NCI-H1105 treated with DMSO at 0.1 percent for 48 hours (cell line): Measurements from ENCODE around the gene TM2D3.

Source experiments
- DNase-seq: peaks from one replicate; lab custom pipeline; 2025; lab: John Stamatoyannopoulos, UW

Gene TM2D3

DNA sequence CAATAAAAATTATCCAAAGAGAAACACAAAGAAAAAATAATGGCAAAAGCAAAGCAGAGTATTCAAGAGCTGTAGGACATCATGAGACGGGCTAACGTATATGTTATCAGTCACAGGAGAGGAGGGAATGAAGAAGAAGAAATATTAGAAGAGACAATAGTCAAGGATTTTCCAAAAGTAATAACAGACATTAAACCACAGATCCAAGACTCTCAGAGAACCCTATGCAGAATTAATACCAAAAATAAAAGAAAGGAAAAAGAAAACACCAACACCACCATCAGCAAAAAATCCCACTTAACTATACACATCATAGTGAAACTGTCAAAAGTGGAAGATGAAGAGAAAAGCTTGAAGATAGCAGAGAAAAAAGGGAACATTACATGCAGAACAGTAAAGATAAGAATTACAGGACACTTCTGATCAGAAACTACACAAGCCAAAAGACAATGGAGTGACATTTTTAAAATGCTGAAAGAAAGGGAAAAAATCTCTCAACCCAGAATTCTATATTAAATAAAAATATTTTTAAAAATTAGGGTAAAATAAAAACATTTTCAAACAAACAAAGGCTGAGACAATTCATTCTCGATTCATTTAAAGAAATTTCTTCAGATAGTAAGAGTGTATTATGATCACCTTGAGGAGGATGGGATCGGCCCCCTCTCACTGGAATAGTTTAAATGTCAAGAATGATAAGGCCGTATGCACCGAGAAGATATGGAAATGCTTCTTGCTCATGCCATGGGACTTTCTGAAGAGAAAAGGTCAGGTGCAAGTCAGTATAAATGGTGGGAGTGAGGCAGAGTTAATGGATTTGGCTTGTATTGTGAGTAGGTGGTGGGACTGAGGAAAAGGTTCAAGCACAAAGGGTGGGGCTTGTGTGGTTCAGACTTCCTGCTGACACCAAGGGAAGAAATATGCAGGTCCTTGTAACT is 28.5 kb downstream of the TM2D3 start:
- no peak for DNase-seq

DNA sequence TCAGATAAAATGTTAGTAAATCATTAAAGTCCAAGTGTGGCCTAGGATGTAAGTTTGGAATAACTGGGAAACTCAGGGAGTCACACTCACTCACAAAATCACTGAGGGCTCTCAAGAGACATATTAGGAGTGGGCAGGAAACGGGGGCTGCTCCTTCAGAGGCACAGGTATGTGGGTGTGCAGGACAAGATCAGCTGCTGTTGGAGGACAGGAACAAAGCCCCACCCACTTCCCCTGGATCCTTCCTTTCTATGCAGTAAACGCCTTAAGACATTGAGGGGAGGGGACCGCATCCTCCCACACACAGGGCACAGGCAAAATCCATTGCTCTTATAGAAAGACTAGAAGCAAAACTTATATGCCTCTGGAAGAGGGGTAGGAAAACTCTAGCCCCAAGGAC is 30.2 kb downstream of the TM2D3 start:
- DNase-seq: no peak

DNA sequence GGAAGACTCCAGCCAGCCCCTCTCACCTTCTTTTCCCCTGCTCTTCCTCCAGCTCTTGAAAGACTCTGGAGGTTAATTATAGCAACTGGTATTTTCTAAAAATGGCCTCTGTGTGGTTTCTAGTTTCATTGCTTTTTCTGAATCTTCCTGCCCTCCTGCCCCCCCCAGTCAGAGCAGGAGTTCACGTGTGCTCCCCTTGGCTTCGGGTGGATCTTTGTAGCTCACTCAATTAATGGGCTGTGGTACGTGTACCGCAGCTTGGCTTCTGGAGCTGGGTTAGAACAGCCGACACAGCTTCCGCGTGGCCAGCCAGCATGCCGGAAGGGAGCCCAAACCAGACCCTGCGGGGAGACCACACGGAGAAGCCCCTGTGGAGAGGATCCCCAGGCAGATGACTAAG is 31.5 kb downstream of the TM2D3 start:
- DNase-seq: no peak

DNA sequence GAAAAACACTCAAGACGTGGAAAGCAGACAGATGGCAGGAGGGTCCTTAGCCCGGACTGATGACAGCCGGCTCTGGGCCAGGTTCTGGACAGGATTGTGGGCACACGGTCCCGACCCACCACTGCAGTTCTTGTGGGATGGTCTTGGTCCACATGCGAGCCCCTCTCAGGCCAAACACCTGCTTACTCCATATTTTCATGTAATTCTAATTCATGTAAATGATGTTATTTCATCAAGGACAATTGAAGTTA is 32.6 kb downstream of the TM2D3 start:
- DNase-seq: no peak

DNA sequence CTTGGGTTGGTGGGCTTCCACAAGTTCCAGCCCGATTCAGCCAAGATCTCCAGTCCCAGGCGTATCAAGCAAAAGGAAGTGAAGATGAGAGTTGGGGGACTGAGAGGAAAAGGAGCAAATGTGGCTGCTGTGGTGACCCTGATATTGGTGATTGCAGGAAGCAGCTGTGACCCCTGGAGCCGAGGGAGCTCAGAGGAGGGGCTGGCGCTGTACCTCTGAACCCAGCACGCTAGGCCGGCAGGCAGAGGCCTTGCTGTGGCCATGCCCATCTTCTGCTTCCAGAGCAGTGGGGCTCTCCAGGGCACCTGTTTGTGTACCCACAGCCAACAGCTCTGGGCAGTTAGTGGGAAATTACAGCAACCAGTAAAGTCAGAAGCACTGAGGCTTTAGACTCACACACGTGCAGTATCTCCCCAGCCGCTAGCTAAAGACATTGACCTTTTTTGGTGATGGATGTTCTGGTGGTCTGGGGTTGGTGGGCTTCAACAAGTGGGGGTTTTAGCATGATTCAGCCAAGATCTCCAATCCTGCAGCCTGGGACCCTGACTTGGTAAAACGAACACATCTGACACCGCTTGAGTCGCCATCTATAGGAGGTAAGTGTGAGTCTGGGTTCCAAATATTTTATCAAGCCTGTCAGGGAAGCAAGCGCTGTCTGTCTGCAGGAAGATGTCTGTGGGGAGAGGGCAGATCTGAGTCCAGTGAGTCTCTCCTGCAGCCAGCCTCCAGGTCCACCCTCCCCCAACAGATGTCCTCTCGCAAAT is 33.1 kb downstream of the TM2D3 start:
- DNase-seq: no peak

DNA sequence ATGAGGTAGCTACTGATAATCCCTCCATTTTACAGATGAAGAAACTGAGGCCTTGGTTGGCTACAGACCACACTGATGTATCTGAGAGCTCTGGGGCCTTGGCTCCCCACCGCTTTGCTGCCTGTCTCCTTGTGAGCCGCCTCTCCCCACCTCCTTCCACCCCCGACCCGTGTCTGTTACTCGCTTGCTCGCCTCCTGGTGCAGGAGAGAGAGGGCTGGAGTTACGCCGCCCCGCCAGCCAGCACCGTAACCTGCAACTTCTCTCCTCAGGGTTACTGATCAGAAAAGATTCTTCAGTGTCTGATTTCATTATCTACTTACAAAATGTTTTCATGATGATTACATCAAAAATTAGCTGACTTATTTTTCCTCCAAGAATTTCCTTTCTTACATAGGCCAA is 34.1 kb downstream of the TM2D3 start:
- DNase-seq: no peak

DNA sequence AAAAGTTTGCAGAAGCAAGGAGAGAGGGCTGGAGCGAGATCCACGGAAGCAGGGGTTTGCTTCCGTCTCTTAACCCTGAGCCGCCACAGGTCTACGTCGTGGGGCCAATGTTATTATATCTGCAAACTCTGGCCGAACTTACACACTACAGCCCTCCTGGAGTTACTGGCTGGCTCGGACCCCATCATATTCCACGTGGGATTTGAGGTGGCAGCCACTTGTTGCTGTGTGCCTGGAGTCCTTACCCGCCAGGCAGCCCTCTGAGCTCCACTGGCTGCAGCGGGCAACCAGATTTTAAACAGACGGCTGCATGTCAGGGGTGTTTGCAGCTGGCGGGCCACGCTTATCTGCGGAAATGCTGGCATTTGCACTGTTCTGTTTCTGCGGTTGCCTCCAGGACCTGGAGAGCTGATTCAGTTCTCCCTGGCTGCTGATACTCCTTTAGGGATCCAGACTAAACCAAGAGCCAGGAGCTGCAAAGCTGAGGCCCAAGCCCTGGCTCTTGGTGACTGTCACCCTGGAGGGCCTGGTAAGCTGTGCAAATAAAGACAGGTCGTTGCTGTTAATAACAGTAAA is 34.7 kb downstream of the TM2D3 start:
- no peak for DNase-seq

DNA sequence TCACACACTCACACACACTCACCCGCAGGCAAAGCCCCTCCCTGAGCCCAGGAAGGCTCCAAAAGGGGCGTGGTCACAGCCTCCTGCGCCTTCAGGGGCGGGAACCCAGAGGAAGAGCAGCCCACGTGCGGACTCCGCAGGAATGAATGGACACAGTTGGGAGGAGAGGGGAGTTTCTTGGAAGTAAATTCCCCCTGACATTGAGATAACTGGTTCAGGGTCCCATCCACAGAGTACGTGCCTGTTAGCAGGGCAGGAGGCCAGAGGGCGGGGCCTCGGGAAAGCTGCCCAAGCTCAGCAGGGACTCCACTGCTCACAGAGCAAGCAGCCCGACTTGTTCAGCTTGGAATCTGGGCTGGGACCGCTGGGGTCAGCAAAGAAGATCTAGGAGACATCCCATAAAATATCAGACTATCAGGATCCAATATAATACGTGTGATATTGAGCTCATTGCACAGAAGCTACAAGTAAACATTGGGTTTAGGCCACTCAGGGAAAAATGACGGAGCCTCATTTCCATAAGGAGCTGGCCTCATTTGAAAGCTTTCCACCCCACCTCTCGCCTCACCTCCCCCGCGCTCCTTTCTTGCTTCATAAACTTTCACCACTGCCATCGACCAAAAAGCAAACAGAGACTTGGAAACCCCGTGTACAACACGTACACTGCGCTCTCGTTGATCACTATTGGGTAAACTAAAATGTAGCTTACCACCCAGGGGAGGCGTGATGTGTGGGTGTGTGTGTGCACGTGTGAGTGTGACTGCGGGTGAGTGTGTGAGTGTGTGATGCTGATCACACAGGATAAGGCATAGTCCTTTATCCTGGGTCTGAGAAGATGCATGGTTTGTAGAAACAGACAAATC is 36.0 kb downstream of the TM2D3 start:
- DNase-seq: peak; percentile 59

DNA sequence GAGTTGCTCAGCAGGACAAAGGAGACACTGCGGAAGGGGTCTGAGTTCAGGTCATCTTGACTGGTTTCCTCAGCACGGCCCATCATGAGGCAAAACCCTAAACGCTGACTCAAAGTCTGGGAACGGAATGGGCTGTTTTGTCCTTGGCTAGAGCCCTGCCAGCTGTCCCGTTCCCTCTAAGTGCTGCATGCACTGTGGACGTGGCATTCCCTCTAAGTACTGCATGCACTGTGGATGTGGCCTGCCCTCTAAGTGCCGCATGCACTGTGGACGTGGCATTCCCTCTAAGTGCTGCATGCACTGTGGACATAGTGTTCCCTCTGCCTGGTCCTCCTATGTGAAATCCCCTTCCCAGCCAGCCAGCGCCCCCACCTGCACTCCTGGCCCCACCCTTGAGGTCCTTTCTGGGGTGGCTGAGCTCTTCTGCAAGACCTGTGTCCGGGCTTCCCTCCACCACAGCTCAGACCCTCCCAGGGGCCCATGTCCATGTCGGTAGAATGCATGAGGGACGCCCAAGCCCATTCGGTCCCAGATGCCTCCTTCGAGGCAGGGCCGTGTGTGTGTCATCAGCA is 36.7 kb downstream of the TM2D3 start:
- DNase-seq: no peak

DNA sequence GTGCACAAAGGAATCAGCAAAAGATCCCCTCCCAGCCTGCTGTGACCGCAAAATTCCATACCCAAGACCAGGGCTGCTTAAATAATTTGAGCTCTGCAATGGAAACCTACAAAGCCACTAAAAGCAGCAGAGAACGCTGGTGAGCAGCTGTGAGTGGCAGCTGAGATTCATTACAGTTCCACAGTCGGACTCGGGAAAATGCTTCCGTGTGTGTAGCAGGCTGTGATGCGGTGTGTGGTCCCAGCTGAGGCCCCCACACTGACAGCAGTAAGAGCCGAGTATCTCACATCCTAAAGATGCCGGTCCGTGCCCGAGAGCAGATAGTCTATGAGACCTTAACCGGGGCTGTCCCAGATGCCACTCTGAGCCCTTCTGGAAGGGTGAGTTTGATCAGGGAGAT is 37.4 kb downstream of the TM2D3 start:
- no peak for DNase-seq

DNA sequence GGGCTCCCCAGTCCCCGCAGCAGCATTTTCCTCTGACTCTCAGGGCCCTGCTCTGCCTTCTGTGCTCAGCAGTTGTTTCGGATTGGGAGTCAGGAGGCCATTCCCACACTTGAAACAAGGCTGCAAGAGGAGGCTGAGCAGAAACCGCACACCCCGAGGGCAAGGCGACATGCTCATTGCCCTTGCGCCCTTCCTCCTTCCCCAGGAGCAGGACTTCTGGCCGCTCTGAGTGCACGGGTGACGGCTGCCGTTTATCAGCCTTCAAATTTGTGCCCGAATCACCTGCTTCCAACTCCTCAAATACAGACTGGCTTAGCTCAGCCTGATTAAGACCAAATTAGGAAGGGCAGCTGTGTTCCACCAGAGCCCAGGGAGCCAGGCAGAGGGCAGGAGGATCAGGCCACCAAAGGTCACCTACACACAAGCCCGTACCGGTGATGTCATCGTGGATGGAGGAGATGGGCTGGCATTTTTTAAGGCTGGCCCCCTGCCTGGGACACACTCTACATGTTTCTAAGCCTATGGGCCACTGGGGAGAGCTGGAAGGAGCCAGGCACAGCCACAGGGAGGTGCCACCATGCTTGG is 38.1 kb downstream of the TM2D3 start:
- DNase-seq: no peak

DNA sequence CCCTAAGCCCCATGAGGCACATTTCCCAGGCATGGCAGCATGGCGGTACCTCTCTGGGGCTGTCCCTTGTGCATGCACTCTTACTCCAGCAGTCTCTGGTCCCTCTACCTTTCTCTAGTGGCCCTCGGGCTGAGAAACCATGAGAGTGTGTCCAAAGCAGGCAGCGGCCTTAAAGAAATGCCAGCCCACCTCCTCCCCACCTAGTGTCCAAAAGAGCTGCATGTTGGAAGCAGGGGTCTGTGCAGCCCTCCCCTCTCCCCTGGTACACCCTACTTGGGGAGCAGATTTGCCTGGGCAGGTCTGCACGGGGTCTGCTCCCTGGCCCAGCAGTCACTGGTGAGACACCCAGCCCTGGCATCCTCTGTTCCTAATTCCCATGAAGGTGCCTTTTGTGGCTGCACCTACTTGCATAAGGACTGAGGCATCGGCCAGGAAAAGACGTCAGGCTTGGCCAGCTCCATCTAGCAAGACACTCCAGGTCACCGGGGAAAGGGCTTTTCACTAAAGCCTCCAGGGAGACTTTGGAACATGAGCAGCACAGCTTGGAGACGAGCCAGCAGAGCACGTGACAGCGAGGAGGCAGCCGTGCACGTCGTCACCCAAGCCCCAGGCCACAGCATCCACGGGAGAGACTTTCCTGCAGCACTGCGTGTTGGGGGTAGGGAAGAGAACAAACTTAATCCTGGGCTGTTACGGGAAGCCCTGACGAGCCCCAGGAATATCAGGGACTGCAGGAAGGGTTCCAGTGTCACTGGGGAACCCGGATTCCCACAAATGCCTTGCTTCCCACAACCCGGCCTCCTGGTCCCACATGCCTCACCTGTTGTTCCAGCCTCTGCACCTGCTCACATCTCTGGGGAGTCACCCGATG is 38.8 kb downstream of the TM2D3 start:
- peak; percentile 86 for DNase-seq

DNA sequence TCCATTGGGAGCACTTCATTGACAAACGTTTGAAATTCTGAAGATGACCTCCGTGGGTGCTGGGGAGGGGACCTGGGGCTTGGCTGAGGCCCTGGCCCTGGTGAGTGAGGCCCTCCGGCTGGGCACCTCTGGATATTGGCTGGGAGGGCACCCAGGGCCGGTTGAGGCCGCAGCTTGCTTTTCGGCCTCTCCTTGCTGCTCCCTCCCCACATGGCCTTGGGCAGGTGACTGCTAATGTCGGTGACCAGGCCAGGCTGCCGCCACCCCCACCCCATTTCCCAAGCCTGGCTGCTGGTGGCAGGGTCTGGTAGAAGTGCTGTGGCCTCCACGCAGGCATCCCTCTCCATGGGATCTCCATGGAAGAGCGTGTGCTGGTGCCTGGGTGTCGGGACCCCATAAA is 39.5 kb downstream of the TM2D3 start:
- no peak for DNase-seq

DNA sequence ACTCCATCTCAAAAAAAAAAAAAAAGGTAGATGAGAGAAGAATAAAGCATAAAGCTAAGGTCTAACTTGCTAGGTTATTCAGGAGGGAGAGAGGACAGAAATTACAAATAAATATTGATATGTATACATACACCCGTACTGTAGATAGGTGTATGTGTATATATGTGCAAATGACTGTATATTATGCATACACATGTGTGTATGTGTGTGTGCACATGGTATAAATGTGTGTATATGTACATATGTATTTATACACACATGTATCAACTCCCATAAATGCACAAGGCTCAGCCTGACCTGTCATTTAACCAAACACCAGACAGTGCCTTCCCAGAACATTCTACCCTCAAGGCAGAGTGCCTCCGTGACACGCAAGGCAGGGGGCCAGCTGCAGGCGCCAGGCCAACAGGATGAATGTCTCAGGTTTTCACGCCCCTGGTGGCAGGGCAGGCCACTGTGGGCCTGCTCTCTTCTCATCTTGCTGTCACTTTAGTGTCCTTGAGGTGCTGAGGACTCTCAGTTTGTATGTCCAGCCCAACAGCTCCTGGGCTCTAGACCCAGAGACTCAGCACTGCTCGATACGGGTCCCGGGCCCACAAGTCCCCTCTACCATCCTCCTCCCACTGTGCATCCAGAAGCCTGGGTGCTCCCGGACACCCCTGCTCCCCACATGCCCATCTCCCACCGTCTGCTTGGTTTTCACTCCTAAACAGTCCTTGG is 40.4 kb downstream of the TM2D3 start:
- DNase-seq: no peak

DNA sequence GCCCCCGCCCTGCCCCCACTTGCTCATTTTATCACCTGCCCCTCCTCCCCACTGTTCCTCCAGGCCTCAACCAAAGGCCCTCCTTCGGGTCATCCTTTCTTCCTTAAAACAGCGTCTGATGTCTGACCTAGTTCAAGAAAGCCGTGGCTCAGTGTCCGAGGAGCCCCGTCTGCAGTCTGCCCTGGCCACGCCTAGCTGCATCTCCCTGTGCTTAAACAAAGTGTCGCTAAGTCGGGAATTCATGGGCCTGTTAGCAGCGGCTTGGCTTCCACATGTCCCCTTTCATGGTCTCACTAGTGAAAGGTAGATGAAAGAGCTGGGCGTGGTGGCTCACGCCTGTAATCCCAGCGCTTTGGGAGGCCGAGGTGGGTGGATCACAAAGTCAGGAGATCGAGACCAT is 41.2 kb downstream of the TM2D3 start:
- DNase-seq: no peak

DNA sequence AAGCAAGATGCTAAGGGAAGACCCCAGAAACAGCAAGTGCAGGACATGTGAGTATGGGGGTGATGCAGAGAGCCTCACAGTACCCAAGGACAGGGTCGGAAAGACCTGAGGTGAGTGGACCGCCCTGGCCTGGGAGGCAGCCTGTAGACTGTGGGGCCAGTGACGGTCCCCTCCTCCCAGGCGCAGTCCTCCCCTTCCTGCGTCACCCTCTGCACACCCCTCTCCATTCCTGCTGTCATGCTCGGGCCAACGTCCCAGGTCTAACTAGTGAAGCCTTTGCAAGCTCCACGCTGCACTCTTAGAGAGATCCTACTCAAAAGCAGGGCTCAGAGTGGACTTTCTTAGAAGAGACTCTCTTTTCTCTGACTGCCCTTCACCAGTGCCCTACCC is 41.6 kb downstream of the TM2D3 start:
- no peak for DNase-seq

DNA sequence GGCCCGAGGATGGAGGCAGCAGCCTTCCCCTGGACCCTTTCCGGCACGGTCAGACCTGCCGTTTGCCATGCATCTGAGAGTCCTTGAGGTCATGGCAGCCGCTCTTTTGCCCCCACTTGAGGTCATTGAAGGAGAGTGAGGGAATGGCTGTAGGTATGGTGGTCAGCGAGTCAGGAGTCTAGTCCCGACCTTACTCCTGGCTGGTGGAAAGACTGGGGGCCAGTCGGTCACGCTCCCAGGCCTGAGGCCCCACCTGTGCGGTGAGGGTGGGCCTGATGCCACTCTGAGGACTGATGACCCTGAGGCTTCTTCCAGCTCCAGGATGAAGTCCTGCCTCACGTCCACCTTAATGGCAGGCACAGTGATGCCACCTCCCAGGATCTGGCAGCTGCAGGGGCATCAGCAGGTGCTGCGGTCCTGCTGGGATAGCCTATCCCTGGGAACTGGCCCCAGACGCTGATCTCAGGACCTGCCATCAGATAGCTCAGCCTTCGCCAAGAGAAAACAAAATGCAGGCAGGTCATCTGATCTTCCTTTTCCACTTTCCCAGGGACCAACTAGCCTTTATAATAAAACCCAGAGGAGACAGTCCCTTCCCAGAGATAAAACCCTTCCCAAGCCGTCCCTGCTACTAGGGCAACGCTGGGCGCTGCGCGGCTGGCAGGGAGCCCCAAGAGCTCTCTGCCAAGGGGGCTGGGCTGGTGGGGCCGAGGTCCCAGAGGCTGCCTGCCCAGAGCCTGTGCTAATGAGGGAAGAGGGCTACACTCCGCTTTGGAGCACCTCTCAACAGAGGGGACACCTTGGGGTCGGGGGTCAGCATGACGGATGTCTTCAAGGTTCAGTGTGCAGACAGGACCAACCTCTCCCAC is 42.2 kb downstream of the TM2D3 start:
- no peak for DNase-seq

DNA sequence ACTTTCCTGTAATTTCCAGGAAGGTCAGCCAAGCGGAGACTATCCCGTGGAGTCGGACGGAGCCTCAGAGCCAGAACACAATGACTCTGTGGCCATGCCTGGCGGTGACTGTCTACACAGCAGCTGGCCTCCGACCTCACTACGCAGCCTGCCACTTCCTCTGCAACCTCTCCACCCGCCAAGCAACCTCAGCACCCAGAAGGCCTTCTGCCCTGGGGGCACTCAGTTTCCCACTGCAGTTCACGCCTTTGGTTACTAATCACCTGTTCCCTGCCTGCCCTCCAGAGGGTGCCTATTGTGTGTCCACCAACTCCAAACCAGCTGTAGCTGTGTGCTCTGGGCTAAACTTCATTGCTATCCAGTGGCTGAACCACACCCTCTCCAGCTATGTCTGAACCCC is 44.0 kb downstream of the TM2D3 start:
- DNase-seq: no peak

DNA sequence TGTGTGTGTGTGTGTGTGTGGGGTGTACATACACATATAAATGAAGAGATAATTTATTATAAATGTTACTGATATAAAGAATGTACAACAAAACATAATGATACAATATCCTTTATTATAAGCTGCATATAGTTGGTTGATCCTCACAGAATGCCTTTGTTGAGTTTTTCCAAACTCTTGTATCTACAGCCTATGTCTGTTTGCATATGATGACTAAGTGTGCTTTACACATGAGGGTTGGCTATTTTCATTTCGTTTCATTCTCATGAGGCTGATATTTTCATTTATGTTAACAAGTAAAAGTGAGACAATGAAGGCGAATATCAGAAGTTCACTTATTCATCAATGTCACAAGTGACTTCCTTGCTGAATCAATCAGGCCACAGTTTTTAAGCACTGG is 45.1 kb downstream of the TM2D3 start:
- no peak for DNase-seq
